Neural cell (in vitro differentiated cells): ENCODE data around the gene MYORG.

Experiments used
- EP300 ChIP-seq: fragments of 450-650 bp; conservative IDR thresholded peaks from 2 replicates; pipeline ENCODE4 v1.6.1; 2014; ENCODE audit warnings: antibody characterized with exemption, mild to moderate bottlenecking, moderate library complexity; ENCODE audit not compliant: poor library complexity, severe bottlenecking
- EZH2 ChIP-seq: fragments of 200-600, 300-800 bp; shearing (Covaris generic), sonication (generic); IDR thresholded peaks from 2 replicates; pipeline ENCODE4 v1.6.1; 2014; ENCODE audit warnings: antibody characterized with exemption, low read length, borderline replicate concordance, mild to moderate bottlenecking; ENCODE audit not compliant: insufficient read depth, poor library complexity, severe bottlenecking
- RAD21 ChIP-seq: fragments of 450-650 bp; conservative IDR thresholded peaks from 2 replicates; pipeline ENCODE4 v1.6.1; 2014; ENCODE audit warnings: antibody characterized with exemption, mild to moderate bottlenecking, moderate library complexity
- TAF1 ChIP-seq: IDR thresholded peaks from 2 replicates; pipeline ENCODE4 v1.6.1; 2012; ENCODE audit warnings: low read depth
- TF ChIP-seq, protein P1 (sequence below): fragments of 450-650 bp; IDR thresholded peaks from 2 replicates; pipeline ENCODE4 v1.5.1; 2014; ENCODE audit warnings: antibody characterized with exemption, mild to moderate bottlenecking, moderate library complexity; ENCODE audit not compliant: poor library complexity, severe bottlenecking
- TF ChIP-seq, protein P2 (sequence below): IDR thresholded peaks from 2 replicates; pipeline ENCODE4 v1.6.1; 2012; ENCODE audit warnings: borderline replicate concordance

DNA sequence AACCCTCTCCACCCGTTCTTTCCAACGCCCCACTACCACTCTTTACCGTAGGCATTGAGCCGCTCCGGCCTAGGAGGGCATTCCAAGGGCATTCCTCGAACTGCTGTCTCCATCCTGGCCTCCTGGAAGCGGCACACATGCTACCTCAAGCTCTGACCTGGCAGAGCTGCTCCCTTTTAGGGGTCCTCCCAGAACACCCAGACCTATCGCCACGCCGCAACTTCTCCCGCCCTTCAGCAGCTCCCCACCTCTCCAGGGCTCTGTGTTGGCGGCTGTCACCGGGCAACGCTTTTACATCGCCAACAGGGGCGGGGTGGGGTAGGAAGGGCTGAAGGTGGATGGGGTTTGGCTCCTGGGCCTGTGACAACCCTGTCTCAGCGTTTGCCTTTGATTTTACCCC, 4.6 kb upstream of the MYORG start:
- TF ChIP-seq, protein P1, sequence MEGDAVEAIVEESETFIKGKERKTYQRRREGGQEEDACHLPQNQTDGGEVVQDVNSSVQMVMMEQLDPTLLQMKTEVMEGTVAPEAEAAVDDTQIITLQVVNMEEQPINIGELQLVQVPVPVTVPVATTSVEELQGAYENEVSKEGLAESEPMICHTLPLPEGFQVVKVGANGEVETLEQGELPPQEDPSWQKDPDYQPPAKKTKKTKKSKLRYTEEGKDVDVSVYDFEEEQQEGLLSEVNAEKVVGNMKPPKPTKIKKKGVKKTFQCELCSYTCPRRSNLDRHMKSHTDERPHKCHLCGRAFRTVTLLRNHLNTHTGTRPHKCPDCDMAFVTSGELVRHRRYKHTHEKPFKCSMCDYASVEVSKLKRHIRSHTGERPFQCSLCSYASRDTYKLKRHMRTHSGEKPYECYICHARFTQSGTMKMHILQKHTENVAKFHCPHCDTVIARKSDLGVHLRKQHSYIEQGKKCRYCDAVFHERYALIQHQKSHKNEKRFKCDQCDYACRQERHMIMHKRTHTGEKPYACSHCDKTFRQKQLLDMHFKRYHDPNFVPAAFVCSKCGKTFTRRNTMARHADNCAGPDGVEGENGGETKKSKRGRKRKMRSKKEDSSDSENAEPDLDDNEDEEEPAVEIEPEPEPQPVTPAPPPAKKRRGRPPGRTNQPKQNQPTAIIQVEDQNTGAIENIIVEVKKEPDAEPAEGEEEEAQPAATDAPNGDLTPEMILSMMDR, result no peak
- TF ChIP-seq TAF1, result no peak
- TF ChIP-seq EZH2, result no peak
- no peak for TF ChIP-seq RAD21
- TF ChIP-seq EP300, result no peak
- TF ChIP-seq, protein P2, sequence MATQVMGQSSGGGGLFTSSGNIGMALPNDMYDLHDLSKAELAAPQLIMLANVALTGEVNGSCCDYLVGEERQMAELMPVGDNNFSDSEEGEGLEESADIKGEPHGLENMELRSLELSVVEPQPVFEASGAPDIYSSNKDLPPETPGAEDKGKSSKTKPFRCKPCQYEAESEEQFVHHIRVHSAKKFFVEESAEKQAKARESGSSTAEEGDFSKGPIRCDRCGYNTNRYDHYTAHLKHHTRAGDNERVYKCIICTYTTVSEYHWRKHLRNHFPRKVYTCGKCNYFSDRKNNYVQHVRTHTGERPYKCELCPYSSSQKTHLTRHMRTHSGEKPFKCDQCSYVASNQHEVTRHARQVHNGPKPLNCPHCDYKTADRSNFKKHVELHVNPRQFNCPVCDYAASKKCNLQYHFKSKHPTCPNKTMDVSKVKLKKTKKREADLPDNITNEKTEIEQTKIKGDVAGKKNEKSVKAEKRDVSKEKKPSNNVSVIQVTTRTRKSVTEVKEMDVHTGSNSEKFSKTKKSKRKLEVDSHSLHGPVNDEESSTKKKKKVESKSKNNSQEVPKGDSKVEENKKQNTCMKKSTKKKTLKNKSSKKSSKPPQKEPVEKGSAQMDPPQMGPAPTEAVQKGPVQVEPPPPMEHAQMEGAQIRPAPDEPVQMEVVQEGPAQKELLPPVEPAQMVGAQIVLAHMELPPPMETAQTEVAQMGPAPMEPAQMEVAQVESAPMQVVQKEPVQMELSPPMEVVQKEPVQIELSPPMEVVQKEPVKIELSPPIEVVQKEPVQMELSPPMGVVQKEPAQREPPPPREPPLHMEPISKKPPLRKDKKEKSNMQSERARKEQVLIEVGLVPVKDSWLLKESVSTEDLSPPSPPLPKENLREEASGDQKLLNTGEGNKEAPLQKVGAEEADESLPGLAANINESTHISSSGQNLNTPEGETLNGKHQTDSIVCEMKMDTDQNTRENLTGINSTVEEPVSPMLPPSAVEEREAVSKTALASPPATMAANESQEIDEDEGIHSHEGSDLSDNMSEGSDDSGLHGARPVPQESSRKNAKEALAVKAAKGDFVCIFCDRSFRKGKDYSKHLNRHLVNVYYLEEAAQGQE, result no peak
